ENCODE measurements around the gene TNXB.
"Not testable (repeated sequence)": the region's sequence is repeated elsewhere in the genome, so short reads cannot be mapped to it uniquely, and the experiment has no call there.

The TNXB gene

DNA sequence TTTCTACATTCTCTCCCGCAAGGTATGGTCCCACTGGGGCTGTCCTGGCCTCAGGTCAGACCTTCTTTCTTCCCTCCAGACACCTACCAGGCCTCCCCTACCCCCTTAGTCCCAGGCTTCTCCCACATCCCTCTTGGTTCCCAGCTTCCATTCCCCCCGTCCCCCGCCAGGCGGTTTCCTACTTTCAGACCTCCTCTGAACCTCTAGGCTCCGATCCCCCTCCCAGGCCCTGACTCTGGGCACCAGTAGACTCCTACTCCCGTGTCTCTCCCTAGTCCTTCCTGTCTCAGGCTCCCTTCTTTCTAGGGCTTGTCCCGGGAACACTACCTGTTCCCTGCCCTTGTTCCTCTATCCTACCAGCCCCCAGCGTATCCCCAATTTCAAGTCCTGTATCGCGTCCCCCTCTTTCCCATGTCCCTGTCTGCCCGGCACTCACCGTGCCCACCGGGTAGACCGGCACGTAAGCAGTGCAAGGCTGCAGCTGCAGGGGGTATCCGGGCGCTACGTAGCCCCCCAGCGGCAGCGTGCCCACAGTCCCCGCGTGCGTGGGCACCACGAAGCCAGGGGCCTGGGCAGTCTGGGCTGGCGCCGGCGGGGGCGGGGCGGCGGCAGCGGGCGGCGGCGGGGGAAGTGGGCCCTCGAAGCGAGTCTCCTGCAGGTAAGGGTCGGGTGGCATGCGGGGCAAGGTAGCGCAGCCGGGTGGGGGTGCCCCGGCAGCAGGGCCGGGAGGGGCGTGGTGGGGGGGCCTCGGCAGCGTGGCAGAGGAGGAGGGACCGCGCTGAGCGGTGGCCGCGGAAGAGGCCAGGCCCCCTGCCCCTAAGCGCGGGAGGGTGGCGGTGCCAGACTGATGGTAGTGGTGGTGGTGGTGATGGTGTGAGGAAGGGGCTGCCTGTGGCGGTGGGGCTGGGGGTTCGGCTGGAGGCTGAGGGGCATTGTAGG is 41.1 kb upstream of the TNXB start:
- ATAC-seq (replicated peaks; ENCODE audit: extremely low read depth, poor library complexity, severe bottlenecking) (no peak), DNase-seq (ENCODE audit: low spot score in 2 of 2) (no peak)
- Mint-ChIP-seq H3K9me3 (no peaks in the 10 kb centered on the region), H3K4me1 (peaks cover 62% of the 10 kb centered on the region), H3K36me3 (ENCODE audit: insufficient read depth) (peaks cover 12% of the 10 kb centered on the region), H3K4me3 (no peak overlapping the region), H3K27me3 (peaks cover 58% of the 10 kb centered on the region), H3K27ac (ENCODE audit: low read depth) (no peak overlapping the region)

DNA sequence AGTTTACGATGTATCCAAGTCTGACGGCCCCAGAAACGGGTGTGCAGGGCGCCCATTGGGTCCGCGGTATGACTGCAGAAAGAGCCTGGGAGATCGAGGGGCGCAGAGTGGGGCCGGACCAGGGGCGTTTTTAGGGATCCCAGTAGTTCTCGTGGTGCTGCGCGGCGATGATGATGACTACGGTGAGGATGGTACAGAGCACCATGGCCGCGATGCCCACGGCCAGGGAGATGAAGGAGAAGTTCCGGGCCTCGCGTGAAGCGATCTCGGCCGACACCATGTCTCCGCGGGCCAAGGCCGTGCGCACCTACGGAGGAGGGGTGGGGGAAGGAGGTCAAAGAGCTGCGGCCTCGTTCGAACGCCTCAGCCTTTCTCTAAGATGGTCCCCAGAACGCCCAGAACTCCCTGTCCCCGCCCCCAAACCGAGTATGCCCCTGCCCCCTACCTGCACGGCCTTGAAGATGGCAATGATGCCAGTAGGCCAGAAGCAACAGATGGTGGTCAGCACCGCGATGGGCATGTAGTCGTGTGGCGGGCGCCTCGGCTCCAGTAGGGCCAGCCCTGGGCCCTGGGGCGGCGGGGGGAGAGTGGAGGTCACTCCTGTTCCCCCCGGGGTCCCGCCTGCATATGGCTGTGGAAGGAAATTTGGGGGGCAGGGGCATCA is 40.1 kb upstream of the TNXB start:
- H3K36me3 Mint-ChIP-seq (ENCODE audit: insufficient read depth): peaks cover 9% of the 10 kb centered on the region
- DNase-seq (ENCODE audit: low spot score in 2 of 2) (no peak), ATAC-seq (replicated peaks; ENCODE audit: extremely low read depth, poor library complexity, severe bottlenecking) (no peak)
- peaks cover 52% of the 10 kb centered on the region for H3K4me1 Mint-ChIP-seq
- H3K27me3 Mint-ChIP-seq: peaks cover 58% of the 10 kb centered on the region
- no peaks in the 10 kb centered on the region for H3K9me3 Mint-ChIP-seq
- H3K27ac Mint-ChIP-seq (ENCODE audit: low read depth): peak overlapping the region; percentile 82
- peak overlapping the region; percentile 76 for H3K4me3 Mint-ChIP-seq

DNA sequence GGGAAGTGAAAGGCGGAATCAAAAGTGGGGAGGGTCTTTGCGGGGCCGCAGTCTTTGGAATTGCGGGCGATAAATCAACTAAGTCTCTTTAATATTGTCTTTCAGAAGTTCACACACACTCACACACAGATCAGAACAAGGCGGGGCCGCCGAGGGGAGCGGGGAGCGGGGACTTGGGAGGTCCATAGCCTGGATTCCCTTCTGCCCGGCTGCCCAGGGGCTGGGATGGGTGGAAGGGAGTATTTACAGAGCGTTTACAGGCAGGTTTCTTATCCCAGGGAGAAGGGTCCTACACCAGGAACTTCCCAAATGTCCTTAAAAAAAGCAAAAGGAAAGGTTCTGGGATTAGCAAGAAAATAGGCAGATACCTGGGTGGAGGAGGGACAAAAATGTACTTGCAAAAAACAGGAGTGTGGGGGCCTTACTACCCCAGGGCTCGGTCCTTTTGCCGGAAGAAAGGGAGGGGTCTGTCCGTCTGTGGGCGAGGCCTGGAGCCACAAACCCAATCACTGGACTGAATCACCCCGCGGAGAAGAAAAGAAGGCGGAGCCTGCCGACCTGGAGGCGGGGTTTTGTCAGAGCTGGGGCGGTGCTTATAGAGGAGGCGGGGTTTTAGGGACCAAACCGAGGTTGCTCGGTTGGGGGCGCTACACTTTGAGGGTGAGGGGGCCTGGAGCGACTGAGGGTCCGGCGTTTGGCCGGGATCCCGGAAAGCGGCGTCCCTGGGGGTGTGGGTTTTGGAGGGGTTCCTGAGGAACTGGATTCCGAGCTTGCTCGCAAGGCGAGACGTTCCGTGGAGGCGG is 39.4 kb upstream of the TNXB start:
- H3K27me3 Mint-ChIP-seq: peaks cover 58% of the 10 kb centered on the region
- peaks cover 45% of the 10 kb centered on the region for H3K4me1 Mint-ChIP-seq
- no peaks in the 10 kb centered on the region for H3K9me3 Mint-ChIP-seq
- peak overlapping the region; percentile 82 for H3K27ac Mint-ChIP-seq (ENCODE audit: low read depth)
- ATAC-seq (replicated peaks; ENCODE audit: extremely low read depth, poor library complexity, severe bottlenecking) (peak; percentile 55), DNase-seq (ENCODE audit: low spot score in 2 of 2) (peak; percentile 54 to 59)
- H3K36me3 Mint-ChIP-seq (ENCODE audit: insufficient read depth): peaks cover 5% of the 10 kb centered on the region
- peak overlapping the region; percentile 76 for H3K4me3 Mint-ChIP-seq

DNA sequence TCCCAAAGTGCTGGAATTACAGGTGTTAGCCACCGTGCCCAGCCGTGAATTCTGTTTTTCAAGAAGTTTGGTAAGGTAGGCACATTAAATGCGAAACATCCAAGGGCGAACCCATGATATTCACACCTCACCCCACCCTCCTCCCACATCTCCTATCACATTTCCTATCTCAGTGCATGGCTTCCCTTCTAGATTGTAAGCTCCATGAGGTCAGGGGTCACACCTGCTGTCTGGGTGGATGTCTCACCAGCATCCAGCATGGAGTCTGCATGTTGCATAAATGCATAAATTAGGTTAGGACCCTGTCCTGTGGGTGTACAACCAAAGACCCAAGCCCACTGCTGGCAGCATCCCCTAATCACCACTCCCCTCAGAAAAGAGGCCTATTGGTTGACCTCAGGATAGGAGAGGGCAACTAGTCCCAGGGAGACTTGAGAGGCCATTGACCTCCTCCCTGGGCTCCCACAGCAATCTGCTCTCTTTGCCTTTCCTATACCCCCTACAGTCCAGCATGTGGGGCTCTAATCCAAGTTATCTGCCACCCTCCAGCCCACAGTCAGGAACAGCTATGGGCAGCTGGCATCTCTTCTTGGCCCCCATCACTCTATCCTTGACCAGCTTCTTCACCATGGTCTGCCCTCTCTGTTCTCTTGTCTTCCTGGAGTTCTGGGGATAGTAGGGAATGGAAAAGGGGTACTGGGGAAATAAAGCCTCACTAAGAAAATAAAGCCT is 38.4 kb upstream of the TNXB start:
- H3K36me3 Mint-ChIP-seq (ENCODE audit: insufficient read depth): peaks cover 5% of the 10 kb centered on the region
- H3K4me1 Mint-ChIP-seq: peaks cover 37% of the 10 kb centered on the region
- no peaks in the 10 kb centered on the region for H3K9me3 Mint-ChIP-seq
- no peak overlapping the region for H3K4me3 Mint-ChIP-seq
- DNase-seq (ENCODE audit: low spot score in 2 of 2): no peak
- ATAC-seq (replicated peaks; ENCODE audit: extremely low read depth, poor library complexity, severe bottlenecking): no peak
- no peak overlapping the region for H3K27ac Mint-ChIP-seq (ENCODE audit: low read depth)
- peaks cover 58% of the 10 kb centered on the region for H3K27me3 Mint-ChIP-seq

DNA sequence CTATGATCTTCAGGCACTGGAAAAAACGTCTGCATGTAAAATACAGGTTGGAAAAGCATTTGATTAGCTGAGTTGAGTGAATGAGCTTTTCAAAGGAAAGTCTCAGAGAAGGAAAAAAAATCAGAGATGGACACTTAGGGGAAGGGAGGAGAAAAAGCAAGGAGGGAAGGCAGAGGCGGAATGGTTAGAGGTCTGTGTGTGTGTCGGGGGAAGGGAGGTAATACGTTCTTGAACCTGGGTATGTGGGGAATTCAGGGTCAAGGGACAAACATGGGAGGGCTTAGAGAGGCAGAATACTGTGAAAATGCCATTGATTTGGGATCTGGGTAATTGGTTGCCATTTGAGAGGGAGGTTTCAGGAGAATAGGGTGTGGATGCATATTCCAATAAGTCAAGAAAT is 37.5 kb upstream of the TNXB start:
- Mint-ChIP-seq H3K27me3 (peaks cover 63% of the 10 kb centered on the region), H3K27ac (ENCODE audit: low read depth) (no peak overlapping the region), H3K4me1 (peaks cover 30% of the 10 kb centered on the region), H3K9me3 (no peaks in the 10 kb centered on the region), H3K36me3 (ENCODE audit: insufficient read depth) (peaks cover 5% of the 10 kb centered on the region), H3K4me3 (no peak overlapping the region)
- no peak for DNase-seq (ENCODE audit: low spot score in 2 of 2)
- no peak for ATAC-seq (replicated peaks; ENCODE audit: extremely low read depth, poor library complexity, severe bottlenecking)

DNA sequence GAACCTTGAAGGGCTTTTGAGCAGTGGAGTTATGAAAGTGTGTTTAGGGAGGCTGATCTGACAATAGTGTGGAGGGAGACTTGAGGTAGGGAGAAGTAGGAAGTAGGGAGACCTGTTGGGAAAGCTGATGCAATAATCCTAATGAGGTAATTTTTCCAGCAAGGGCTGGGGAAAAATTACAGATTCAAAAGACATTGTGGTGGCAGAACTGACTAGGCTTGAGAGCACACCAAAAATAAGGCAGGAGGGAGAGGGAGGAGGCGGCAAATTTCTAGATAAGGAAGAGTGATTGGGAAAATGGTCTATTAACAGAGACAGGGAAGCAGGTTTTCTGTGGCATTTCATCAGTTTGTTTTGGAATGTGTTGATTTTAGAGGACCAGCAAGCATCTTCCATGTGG is 37.1 kb upstream of the TNXB start:
- peaks cover 26% of the 10 kb centered on the region for H3K4me1 Mint-ChIP-seq
- H3K36me3 Mint-ChIP-seq (ENCODE audit: insufficient read depth): peaks cover 5% of the 10 kb centered on the region
- DNase-seq (ENCODE audit: low spot score in 2 of 2) (no peak), ATAC-seq (replicated peaks; ENCODE audit: extremely low read depth, poor library complexity, severe bottlenecking) (no peak)
- H3K27ac Mint-ChIP-seq (ENCODE audit: low read depth): no peak overlapping the region
- H3K9me3 Mint-ChIP-seq: no peaks in the 10 kb centered on the region
- H3K4me3 Mint-ChIP-seq: no peak overlapping the region
- H3K27me3 Mint-ChIP-seq: peaks cover 64% of the 10 kb centered on the region

DNA sequence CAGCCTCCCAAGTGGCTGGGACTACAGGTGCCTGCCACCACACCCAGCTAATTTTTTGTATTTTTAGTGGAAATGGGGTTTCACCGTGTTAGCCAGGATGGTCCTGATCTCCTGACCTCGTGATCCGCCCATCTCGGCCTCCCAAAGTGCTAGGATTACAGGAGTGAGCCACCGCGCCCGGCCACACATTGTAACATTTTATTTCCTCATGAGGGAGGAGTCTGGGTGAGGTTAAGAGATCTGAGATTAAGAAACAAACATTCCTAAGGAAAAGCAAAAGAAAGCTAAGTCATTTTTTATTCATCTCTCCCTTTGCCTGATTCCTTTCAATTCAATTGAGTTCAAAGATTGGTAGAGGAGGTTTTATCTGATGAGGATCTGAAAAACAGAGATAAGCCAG is 35.1 kb upstream of the TNXB start:
- not testable (repeated sequence) for ATAC-seq (replicated peaks; ENCODE audit: extremely low read depth, poor library complexity, severe bottlenecking); H3K27ac Mint-ChIP-seq (ENCODE audit: low read depth); DNase-seq (ENCODE audit: low spot score in 2 of 2); H3K4me3 Mint-ChIP-seq; H3K36me3 Mint-ChIP-seq (ENCODE audit: insufficient read depth); H3K9me3 Mint-ChIP-seq
- H3K4me1 Mint-ChIP-seq: peaks cover 20% of the 10 kb centered on the region
- peaks cover 43% of the 10 kb centered on the region for H3K27me3 Mint-ChIP-seq

DNA sequence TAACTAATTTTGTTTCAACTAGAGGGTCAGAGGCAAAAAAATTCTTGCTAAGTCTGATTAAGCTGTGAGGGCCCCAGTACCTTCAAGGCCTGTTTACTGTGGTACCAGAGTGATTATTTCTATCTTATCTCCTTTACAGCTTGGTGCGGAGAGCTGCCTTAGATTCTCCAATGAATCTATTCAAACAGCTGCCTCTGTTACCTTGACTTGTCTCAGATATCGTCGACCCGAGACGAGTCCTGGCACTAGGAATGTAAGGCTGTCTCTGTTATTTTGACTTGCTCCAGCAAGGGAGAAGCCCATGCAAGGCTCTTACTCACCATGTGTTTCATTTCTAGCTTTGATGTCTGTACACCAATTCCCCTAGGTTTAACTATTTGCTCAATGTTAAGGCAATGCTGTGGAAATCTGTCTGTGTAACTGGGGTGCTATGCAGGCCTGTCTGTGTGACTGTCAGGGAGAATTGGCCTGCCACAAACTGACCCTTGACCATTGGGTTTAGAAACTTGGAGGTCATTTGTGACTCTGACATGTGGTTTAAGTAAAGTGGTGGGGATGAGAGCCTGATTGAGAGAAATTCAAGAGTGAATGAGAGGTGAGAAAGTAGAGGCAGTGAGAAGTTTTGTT is 31.4 kb upstream of the TNXB start:
- DNase-seq (ENCODE audit: low spot score in 2 of 2): no peak
- ATAC-seq (replicated peaks; ENCODE audit: extremely low read depth, poor library complexity, severe bottlenecking): no peak
- Mint-ChIP-seq H3K27me3 (peaks cover 9% of the 10 kb centered on the region), H3K27ac (ENCODE audit: low read depth) (no peak overlapping the region), H3K4me3 (no peak overlapping the region), H3K4me1 (no peaks in the 10 kb centered on the region), H3K9me3 (no peaks in the 10 kb centered on the region), H3K36me3 (ENCODE audit: insufficient read depth) (no peaks in the 10 kb centered on the region)

DNA sequence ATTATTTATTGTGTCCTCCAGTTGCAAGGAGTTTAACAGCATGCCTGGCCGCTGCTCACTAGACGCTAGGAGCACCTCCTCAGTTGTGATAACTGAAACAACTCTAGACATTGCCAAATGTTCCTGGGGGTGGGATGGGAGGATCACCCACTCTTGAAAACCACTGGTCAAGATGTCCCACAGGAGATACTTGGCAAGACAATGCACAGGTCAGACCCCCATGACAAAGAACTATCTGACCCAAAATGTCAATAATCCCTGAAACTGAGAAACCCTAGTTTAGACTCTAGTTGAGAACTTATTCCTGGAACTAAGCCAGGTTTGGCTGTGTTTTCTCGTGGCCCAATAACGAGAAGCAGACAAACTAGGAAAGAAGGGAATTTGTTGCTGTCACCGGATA is 30.5 kb upstream of the TNXB start:
- no peaks in the 10 kb centered on the region for H3K9me3 Mint-ChIP-seq
- ATAC-seq (replicated peaks; ENCODE audit: extremely low read depth, poor library complexity, severe bottlenecking) (no peak), DNase-seq (ENCODE audit: low spot score in 2 of 2) (no peak)
- H3K27ac Mint-ChIP-seq (ENCODE audit: low read depth): no peak overlapping the region
- no peaks in the 10 kb centered on the region for H3K4me1 Mint-ChIP-seq
- no peaks in the 10 kb centered on the region for H3K36me3 Mint-ChIP-seq (ENCODE audit: insufficient read depth)
- H3K4me3 Mint-ChIP-seq: no peak overlapping the region
- peaks cover 9% of the 10 kb centered on the region for H3K27me3 Mint-ChIP-seq

DNA sequence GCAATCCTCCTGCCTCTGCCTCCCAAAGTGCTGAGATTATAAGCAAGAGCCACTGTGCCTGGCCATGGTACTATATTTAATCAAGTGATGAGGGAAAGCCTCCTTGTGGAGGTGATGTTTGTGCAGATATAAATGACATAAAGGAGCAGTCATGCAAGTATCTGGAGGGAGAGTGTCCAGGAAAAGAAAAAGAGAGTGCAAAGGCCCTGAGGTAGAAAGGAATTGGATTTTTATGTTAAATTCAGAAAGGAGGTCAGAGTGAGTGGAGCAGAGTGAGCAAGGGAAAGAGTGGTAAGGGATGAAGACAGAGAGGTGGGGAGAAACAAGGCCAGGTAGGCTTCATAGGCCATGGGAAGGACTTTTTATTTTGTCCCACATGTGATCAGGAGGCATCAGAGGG is 28.3 kb upstream of the TNXB start:
- ATAC-seq (replicated peaks; ENCODE audit: extremely low read depth, poor library complexity, severe bottlenecking) (no peak), DNase-seq (ENCODE audit: low spot score in 2 of 2) (no peak)
- H3K27ac Mint-ChIP-seq (ENCODE audit: low read depth): peak overlapping the region; percentile 10
- H3K4me1 Mint-ChIP-seq: no peaks in the 10 kb centered on the region
- H3K4me3 Mint-ChIP-seq: no peak overlapping the region
- no peaks in the 10 kb centered on the region for H3K9me3 Mint-ChIP-seq
- H3K36me3 Mint-ChIP-seq (ENCODE audit: insufficient read depth): no peaks in the 10 kb centered on the region
- H3K27me3 Mint-ChIP-seq: peaks cover 9% of the 10 kb centered on the region

DNA sequence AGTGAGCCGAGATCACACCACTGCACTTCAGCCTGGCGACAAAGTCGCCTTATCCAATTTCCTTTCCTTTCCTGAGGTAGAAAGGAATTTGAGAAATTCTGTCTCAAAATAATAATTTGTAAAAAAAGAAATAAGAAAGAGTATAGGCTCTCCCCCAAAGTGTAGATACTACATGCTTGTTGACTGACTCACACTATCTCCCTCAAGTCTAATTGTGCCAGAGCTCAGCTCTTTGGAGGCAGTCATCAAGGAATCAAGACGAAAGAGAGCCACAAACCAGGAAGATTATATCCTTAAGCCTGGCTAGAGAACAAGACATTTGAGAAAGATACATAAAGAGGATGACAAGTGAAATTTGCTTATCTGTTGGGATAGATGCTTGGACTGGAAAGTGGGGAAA is 24.6 kb upstream of the TNXB start:
- H3K27me3 Mint-ChIP-seq: no peaks in the 10 kb centered on the region
- no peak overlapping the region for H3K4me3 Mint-ChIP-seq
- peaks cover 3% of the 10 kb centered on the region for H3K36me3 Mint-ChIP-seq (ENCODE audit: insufficient read depth)
- ATAC-seq (replicated peaks; ENCODE audit: extremely low read depth, poor library complexity, severe bottlenecking) (no peak), DNase-seq (ENCODE audit: low spot score in 2 of 2) (no peak)
- H3K9me3 Mint-ChIP-seq: no peaks in the 10 kb centered on the region
- H3K27ac Mint-ChIP-seq (ENCODE audit: low read depth): no peak overlapping the region
- H3K4me1 Mint-ChIP-seq: peaks cover 17% of the 10 kb centered on the region

DNA sequence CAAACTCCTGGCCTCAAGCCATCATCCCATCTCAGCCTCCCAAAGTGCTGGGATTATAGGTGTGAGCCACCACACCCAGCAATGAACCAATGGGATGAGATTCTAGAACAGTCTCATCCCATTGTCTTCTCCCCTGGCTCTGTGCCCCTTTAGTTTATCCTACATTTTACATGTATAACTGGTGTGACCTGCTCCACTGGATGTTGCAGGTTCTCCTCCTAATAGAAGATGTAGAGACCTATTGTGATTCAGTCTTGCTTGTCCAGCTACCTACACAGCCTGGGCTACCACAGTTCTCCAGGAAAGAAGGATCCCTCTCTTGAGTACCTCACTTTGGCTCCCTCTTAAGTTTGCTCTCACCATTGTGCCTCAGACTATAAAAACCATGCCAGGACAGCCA is 23.0 kb upstream of the TNXB start:
- Mint-ChIP-seq H3K27ac (ENCODE audit: low read depth) (no peak overlapping the region), H3K27me3 (no peaks in the 10 kb centered on the region), H3K36me3 (ENCODE audit: insufficient read depth) (peaks cover 9% of the 10 kb centered on the region), H3K4me1 (peaks cover 33% of the 10 kb centered on the region), H3K9me3 (no peaks in the 10 kb centered on the region), H3K4me3 (peak overlapping the region; percentile 51)
- DNase-seq (ENCODE audit: low spot score in 2 of 2) (no peak), ATAC-seq (replicated peaks; ENCODE audit: extremely low read depth, poor library complexity, severe bottlenecking) (no peak)

All from central memory CD8-positive, alpha-beta T cell (primary cell).